Measurements from ENCODE around the gene ATF6.

GRCh38 chr1:161915051-161915503 is 149.0 kb downstream of the ATF6 start:
- TF ChIP-seq GABPA (IDR thresholded peaks at IDR 0.05 in 1 of 2, conservative IDR thresholded peaks at IDR 0.05 in 1 of 2) (no peak), CTCF (IDR thresholded peaks at IDR 0.05; ENCODE audit: low read depth, low read length, missing input control) (no peak), JUND (IDR thresholded peaks at IDR 0.05) (no peak), TAF1 (conservative IDR thresholded peaks at IDR 0.05) (no peak), FOXA1 (IDR thresholded peaks at IDR 0.05) (no peak)
- TF ChIP-seq, protein P1, sequence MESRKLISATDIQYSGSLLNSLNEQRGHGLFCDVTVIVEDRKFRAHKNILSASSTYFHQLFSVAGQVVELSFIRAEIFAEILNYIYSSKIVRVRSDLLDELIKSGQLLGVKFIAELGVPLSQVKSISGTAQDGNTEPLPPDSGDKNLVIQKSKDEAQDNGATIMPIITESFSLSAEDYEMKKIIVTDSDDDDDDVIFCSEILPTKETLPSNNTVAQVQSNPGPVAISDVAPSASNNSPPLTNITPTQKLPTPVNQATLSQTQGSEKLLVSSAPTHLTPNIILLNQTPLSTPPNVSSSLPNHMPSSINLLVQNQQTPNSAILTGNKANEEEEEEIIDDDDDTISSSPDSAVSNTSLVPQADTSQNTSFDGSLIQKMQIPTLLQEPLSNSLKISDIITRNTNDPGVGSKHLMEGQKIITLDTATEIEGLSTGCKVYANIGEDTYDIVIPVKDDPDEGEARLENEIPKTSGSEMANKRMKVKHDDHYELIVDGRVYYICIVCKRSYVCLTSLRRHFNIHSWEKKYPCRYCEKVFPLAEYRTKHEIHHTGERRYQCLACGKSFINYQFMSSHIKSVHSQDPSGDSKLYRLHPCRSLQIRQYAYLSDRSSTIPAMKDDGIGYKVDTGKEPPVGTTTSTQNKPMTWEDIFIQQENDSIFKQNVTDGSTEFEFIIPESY (IDR thresholded peaks at IDR 0.05): no peak
- TF ChIP-seq, protein P2, sequence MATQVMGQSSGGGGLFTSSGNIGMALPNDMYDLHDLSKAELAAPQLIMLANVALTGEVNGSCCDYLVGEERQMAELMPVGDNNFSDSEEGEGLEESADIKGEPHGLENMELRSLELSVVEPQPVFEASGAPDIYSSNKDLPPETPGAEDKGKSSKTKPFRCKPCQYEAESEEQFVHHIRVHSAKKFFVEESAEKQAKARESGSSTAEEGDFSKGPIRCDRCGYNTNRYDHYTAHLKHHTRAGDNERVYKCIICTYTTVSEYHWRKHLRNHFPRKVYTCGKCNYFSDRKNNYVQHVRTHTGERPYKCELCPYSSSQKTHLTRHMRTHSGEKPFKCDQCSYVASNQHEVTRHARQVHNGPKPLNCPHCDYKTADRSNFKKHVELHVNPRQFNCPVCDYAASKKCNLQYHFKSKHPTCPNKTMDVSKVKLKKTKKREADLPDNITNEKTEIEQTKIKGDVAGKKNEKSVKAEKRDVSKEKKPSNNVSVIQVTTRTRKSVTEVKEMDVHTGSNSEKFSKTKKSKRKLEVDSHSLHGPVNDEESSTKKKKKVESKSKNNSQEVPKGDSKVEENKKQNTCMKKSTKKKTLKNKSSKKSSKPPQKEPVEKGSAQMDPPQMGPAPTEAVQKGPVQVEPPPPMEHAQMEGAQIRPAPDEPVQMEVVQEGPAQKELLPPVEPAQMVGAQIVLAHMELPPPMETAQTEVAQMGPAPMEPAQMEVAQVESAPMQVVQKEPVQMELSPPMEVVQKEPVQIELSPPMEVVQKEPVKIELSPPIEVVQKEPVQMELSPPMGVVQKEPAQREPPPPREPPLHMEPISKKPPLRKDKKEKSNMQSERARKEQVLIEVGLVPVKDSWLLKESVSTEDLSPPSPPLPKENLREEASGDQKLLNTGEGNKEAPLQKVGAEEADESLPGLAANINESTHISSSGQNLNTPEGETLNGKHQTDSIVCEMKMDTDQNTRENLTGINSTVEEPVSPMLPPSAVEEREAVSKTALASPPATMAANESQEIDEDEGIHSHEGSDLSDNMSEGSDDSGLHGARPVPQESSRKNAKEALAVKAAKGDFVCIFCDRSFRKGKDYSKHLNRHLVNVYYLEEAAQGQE (IDR thresholded peaks at IDR 0.05): no peak

All from liver (tissue), 3 donors.